CD4-positive, alpha-beta T cell treated with Interleukin-17A for 4 hours (primary cell): ENCODE data around the gene MAD1L1.
A peak's percentile ranks its signal among the peaks of the same experiment; 100 is the strongest.

Source experiments
- DNase-seq: peaks from one replicate; pipeline ENCODE4 v3.0.0-alpha.2; 2020; ENCODE audit warnings: mixed read lengths

The MAD1L1 gene

GRCh38 chr7:2217206-2217605, 15.5 kb downstream of the MAD1L1 start:
- no peak for DNase-seq

GRCh38 chr7:2215851-2216250, 16.9 kb downstream of the MAD1L1 start:
- no peak for DNase-seq

- DNase-seq, result peak; percentile 16
Measured at GRCh38 chr7:2214636-2215035, 18.1 kb downstream of the MAD1L1 start.

- DNase-seq, result no peak
Measured at GRCh38 chr7:2213551-2214215, 19.1 kb downstream of the MAD1L1 start.

DNA sequence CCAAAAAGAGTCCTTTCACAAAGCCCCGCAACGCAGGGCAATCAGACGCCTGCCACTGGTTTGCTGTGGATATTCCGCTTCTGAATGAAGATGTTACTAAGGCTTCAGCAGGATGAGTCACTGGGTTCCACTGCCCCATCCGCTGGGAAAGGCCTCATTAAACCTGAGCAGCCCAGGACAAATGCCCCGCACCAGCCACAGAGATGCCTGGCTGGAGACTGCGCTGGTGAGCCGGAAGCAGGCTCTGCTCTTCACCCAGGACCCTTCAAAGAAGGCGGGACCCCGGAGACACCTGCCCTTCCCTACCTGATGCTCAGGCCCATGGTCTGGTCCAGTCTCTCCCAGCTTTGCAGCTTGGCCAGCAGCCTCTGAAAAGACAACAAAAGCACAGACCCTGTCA, 19.8 kb downstream of the MAD1L1 start:
- DNase-seq, result no peak

- no peak for DNase-seq
Measured at GRCh38 chr7:2211926-2212325, 20.8 kb downstream of the MAD1L1 start.

- no peak for DNase-seq
Measured at GRCh38 chr7:2211259-2211880, 21.4 kb downstream of the MAD1L1 start.

DNA sequence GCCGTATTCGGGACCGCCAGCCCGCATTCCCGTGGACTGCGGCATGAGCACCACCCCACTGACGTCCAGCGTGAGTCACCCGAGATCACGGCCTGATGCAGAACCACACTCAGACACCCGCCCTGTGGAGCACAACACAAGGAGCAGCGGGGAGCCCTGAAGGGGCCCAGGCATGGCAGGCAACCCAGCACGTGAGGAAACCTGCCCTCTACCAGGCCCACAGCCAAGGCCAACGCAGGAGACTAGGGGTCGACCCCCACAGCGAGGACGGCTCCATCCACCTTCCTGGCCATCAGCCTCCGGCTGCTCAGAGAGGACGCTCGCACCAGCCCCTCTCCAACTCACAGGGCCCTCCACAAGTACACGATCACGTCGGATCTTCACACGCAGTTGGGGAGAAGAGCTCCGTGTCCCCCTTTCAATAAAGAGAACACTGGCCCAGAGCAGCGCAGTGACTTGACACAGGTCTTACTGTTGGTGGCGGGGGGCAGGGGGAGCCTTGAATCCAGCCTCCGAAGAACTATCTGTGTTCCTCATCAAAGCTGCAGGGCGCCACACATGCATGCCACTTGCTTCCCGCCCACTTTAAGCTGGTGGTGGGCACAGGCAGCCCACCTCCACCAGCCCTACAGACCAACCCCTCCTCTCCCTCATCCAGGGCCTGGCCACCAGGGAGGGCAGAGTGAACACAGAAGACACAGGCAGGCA, 22.0 kb downstream of the MAD1L1 start:
- DNase-seq, result no peak

- no peak for DNase-seq
Measured at GRCh38 chr7:2209961-2210323, 22.8 kb downstream of the MAD1L1 start.

DNA sequence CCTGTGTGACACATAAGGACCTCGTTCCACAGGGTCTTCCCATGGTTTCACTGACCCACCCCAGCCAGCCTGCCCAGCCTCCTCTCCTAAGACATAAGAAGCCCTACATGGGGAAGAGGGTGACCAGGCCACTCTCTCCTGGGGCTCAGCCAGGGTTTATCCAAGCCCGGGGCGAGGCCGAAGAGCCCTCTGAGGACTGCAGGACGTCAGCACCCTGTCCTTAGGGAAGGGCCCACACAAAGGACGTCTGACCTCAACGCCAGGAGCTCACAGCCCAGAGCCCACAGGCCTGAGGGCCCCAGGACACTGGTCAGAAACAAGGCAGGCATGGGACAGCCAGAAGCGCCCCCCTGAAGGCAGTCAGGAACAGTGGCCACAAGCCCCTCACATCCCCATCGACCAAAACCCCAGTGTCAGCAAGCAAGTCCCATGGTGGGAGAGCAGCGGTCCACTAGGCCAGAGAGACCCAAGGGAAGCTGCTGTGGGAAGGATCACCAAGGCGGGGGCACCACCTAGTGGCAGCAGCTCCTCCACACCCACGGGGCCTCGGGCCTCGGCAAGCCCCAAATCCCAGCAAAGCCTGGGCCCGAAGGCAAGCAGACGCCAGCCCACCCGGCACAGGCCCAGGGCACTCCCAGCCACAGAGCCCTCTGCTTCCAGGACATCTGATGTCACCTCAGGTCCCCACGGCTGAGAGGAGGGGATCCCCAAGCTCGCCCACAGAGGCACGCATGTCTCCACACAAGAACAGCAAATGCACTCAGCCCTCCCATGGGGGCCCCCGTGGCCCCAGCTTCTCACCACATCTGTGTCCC, 23.4 kb downstream of the MAD1L1 start:
- peak; percentile 58 for DNase-seq

DNA sequence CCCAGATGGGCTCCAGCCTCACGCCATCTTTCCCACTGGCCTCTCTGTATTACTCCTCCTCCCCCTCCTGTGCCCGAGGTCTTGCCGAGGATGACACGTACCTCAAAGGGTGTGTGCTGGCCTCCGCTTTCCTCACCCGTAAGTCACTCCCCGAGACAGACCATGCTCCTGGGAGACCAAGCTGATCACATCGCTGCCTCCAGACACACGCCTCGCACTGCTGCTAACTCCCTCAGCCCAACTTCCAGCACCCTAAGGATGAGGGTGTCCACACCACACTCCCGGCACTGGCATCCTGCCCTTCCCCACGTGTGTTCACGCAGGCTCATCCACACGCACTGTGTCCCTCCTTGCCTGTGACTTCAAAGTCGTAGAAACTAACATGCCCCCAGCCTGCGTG, 24.0 kb downstream of the MAD1L1 start:
- no peak for DNase-seq

- DNase-seq, result no peak
Measured at GRCh38 chr7:2205036-2205780, 27.5 kb downstream of the MAD1L1 start.

DNA sequence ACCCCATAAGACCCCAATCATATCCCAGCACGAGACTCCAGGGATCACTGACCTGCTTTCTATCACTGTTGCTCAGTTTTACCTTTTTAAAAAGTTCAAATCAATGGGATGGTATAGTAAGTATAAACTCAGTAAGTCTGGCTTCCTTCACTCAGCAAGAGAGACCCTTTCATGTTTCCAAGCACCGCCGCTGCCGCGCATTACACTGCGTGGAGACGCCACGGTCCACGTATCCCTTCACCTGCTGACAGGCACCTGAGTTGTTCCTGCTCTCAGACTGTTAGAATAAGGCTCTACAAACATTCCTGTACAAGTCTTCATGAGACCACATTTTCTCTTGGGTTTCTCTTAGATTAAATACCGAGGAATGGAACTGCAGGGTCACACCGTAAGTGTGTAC, 28.3 kb downstream of the MAD1L1 start:
- no peak for DNase-seq

DNA sequence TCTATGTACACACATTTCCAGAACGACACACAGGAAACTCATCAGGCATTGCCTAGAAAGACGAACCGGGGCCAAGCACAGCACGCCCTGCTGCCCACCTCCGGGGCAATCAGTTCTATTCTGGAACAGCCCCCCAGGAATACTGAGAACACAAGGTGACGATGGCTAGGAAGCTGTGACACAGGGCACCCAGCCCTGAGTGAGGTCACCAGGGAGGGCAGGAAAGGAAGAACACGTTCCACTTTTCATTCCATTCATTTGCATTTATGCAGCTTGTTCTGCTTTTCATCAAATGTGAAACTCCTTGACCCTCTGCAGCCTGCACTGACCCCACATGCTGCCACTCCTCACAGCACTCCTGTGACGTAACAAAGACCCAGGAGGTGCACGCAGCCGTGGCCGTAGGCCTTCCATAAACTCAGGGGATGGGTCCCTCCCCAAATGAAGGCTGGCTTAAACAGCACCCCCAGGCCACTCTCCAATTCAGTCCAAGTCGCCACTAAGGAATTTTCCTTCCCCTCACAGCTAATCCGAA, 28.9 kb downstream of the MAD1L1 start:
- DNase-seq, result no peak

DNA sequence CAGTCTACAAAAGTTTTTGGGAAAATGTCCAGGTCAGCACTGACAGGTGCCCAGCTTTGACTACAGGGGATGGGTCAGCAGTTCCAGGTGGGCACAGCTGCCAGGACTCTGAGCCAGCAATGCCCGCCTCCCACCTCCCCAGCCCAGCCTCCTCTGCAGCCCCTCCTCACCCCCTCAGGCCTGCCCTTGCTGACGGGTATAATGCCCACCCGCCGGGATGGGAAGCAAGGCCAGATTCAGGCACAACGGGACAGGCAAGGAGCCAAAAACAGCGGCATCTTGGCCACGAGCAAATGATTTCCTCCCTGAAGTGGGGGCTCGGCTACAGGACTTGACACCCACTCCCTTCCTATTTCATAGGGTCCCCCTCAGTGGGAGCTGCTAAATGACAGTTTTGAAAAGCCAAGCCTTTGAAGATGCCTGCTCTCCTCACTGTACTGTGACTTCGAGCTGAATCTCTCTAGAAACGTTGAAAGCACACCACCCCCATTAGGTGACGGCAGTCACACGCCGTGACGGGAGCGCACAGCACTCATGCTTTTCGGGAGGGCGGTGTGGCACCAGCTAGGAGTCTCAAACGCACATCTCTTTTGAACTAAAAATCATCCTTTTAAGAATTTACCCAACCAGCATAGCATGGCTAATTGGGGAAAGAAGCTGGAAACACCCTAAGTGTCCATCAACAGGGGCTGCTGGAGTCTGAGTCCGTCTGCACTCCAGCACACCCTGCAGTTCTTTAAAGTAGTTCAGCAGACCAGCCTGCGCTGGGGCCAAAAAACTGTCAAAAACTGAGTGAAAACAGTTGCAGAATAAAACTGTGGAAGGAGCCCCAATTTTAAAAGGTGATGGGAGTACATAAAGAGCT, 29.6 kb downstream of the MAD1L1 start:
- no peak for DNase-seq

GRCh38 chr7:2202361-2202761, 30.4 kb downstream of the MAD1L1 start:
- no peak for DNase-seq

- no peak for DNase-seq
Measured at GRCh38 chr7:2201686-2202360, 30.9 kb downstream of the MAD1L1 start.

DNA sequence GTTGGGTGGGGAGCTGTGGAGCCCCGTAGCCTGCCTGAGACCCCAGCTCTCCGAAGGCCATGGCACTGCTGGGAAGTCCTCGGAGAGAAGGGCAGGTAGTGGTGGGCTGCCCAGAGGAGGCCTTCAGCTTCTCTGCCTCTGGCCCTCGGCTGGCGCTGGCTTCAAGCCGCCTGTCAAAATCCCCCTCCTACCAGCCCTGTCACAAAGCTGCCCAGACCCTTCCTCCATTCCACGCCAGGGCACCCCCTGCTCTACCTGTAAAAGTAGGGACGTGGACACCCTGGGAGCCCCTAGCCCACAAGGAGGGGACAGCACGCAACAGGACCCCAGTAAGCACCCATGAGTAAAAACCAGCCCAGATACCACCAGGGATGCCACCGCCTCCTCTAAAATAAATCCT, 31.6 kb downstream of the MAD1L1 start:
- DNase-seq, result no peak

DNA sequence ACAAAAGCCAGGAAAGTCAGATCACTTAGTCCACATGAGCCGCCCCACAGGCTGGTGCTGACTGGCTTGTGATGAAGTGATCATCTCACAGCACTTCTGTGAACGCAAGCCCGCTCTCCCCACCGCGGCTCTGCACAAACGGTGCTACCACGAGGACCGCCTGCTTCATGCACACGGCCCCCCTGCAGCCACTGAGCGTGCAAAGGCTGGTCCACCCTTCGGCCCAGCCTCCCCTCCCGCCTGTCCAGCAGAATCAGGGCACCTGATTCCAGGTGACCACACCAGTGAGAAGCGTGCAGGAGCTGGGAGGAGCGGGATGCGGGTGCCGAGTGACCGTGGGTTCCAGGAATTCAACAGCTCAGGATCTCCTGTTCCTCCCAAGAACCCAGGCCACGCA, 32.2 kb downstream of the MAD1L1 start:
- DNase-seq, result no peak

GRCh38 chr7:2199956-2200583, 32.7 kb downstream of the MAD1L1 start:
- DNase-seq, result no peak
